Measurements from ENCODE around the gene CCNK.

Gene CCNK

DNA sequence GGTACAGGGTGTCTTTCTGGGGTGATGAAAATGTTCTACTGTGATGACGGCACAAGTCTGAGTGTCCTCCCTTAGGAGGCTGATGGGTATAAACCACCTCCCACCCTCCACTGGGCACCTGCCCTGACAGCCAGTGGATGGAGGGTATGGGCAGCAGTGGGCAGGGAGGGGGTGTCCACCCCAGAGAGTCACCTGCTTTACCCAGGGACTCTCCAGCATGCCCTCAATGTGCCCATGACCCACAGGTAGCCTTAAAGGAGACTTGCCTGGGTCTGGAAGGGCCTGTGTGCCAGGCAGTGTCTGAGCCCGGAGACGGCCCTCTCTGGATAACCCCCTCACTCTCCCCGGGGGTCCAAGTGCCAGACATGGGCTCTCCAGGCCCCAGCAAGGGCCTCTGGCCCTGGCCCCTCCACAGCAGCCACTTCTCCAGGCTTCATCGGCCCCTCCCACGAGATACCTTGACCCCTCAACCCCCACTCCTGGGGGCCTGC lies 38.8 kb downstream of the CCNK start:
- DNase-seq (ENCODE audit: low read depth in 2 of 2) = no peak

DNA sequence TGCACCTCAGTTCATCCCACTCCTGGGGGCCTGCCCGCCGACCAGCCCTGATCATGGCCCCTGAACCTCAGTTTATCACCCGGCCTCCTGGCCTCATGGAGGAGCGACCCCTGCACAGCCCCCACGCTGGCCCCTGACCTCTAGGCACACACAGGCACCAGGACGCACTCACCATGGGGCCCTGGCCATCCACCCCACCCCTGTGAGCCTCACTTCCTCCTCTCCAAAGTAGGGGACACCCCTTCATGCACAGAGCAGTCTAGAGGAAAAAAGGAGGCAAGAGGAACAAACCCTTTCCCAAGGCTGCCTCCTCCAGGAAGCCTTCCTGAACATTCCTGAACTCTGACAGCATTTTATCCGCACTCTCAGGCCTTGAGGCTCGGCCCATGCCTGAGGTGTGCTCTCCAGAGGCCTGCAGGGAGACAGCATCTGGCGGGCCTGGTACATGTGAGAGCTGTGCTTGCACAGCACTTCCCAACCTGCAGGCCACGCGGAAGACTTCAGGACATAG lies 39.4 kb downstream of the CCNK start:
- DNase-seq (ENCODE audit: low read depth in 2 of 2) = no peak

DNA sequence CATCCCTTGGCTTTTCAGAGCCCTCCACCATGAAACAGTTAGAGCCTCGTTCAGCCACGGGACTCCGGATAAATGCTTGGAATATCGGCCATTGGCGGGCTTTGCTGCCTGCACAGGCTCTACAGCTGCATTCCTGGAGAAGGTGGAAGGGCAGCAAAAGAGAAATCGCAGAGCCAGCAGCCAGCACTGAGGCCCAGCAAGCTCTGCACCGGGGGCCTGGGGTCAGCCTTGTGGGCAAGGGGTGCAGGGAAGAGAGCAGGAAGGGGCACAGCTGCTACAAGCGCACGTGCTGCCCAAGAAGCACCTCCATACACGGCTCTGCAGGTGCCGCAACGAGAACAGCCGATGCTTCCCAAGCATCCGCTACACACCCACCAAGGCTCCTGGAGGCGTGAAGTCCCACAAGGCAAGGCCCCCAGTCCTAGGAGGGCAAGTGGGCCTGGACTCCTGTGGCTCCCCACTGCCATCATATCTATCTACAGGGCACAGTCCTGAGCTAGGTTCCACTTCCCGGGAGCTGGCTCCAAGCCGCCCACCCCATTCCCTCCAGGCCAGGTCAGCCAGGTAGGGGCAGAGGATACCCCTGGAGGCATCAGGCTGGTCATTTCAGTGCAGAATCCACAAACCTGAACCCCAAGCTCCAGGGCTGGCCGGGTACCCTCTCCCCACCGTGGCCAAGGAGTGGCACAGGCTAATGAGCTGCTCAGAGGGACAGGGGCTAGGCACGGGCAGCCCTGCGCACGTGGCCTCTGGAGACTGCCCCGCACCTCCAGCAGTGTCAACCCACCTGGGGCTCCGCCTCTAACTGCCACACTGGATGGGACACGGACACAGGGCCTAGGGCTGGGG lies 40.2 kb downstream of the CCNK start:
- DNase-seq (ENCODE audit: low read depth in 2 of 2) = no peak

DNA sequence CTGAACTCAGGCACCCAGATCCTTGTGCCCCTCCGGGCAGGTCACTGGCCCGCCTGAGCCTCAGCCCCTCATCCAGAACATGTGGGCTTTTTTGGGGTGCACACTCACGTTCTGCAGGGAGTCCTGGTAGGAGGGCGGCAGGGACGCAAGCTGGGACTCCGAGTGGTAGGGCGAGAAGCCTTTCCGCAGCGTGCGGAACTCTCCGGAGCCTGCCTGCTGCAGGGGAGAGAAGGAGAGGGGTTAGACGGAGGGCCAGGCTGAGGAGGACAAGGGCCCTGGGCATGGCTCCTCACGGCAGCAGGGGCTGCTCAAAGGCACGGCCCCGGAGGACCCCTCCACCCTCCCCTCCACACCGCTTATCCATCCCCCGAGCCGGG lies 40.8 kb downstream of the CCNK start:
- no peak for DNase-seq (ENCODE audit: low read depth in 2 of 2)

DNA sequence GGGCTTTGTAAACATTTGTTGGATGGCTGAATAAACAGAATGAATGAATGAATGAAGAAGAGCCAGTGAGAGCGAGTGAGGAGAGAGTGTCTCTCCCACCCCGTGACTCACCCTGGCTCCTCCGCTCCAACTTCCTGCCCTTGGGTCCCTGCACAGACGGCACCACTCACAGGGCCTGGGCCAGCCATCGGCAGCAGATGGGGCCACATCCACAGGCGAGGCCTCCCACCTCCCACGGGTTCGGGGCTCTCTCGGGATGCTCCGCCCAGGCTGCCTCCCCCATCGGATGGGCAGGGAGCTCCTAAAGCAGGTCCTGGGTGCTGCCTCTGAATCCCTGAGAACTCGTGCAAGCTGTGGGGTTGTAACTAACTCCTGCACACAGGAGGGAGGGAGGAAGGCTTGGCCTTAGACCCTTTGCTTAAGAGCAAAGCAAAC lies 41.3 kb downstream of the CCNK start:
- no peak for DNase-seq (ENCODE audit: low read depth in 2 of 2)

DNA sequence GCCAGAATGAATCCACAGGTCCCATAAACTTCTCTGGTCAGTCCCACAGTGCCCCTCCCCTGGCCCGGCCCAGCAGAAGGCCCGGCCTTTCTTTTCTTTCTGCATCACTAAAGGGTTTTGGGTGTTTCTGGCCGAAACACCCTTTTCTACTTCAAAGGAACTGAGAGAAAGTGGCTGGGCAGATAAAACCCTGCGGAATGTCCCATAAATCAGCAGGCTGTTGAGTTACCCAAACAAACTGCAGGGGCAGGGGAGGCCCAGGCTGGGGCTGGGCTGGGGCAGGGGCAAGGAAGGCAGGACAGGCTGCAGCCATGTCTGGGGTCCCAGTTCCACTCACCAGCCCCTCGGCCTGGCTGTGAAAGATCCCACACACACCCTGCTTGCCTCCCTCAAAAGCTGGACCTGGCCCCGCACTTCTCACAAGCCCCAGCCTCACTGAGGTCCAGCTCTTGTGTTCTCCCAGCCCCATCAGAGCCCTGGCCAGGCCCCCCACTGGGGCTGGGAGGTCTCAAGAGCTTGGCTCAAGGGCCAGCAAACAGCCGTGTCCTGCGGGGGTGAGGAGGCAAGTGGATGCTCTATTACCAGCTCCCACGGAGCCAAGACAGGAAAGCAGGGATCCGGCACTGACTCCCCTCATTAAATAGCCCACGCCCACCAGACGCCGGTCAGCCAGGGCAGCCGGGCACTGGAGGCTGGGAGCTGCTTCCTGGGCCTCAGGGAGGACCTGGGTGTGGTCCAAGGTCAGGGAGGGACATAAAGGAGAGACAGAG lies 41.9 kb downstream of the CCNK start:
- no peak for DNase-seq (ENCODE audit: low read depth in 2 of 2)

DNA sequence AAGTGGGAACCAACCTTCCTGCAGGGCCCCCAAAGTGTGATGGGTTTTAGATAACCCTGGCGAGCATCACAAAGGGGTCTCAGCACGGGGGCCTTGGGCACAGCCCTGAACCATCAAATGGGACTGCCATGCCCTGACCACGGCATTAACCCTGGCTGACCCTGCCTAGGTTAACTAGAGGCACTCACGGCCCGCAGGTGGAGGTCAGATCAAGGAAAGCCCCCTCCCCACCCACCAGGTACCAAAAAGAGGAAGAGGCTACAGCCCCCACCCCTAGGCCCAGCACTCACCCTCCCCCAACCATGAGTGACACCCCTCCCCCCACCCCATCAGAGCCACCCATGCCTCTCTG lies 42.5 kb downstream of the CCNK start:
- no peak for DNase-seq (ENCODE audit: low read depth in 2 of 2)

DNA sequence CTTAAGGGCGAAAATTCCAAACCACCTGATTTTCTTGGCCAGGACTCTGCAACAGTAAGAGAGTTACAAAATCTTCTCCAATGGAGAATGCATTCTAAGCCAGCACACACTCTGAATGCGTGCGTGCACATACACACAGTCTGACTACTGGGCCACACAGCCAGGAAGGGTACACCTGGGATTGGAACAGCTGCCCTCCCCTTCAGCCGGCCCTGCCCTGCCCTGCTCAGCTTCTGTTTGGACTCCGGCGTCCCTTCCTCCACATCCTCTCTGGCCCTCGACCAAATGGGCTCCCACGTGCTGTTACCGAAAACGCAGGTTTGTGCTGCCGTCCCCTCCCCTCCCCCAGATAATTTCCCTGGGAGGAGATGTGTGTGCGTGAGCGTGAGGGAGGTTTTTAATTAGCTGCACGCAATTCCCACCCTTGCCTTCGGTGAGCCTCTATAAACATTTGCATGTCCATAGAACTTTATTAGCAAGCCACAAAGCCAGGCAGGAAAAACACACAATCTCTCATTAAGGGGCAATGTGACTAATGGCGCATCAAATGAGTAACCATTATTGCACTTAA lies 43.0 kb downstream of the CCNK start:
- no peak for DNase-seq (ENCODE audit: low read depth in 2 of 2)

DNA sequence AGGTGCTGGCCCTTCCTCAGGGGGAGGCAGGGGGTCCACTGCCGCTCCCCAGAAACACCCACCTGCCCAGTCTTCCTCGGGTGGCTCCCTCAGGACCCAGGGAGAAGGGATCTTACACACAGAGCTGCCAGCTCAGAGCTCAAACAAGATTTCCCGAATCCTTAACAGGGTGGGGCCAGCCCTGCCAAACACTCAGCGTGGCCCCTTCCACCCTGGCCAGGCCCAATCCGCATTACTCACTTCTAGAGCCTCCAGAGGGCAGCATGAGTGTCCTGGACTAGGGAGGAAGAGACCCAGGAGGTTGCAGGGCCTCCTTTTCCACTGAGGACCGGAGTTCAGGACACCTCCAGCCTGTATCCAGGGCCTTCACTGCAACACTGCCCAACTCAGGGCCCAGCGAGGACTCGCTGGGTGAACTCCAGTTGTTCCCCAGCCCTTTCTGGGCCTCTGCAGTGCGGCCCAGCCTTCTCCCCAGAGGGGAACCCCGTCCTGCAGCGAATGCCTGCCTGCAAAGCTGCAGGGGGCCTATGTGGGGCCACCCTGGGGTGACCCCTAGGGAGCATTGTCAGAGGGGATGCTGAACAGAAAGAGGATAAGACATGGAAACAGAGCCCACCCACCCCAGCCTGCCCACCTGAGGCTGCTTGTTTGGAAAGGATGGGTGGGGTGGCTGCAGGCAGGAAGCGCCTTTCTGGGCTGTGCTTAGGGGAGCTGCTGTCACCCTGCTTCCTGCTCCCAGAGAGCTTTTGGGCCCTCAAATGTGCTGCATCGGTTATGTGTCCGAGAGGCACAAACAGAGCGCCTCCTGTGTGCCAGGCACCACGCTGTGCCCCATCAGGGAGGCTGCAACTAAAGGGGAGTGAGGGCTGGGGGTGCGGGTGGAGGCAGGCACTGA lies 43.8 kb downstream of the CCNK start:
- no peak for DNase-seq (ENCODE audit: low read depth in 2 of 2)

DNA sequence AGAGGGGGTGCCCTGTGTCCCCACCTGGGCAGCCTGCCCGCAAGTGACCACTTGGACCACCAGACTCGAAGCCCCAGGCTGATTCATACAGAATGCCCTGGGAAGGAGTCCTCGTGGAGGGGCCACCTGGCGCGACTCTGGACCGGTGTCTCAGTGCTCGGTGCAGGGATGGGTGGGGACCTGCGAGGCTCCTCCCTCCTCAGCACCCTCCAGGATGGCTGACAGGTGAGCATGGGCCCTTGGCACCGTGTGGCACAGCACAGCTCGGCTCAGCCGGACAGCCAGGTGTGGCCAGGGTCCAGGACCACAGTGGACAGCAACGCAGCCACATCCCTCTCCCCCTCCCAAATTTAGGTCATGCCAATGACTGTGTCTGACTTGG lies 44.5 kb downstream of the CCNK start:
- no peak for DNase-seq (ENCODE audit: low read depth in 2 of 2)

DNA sequence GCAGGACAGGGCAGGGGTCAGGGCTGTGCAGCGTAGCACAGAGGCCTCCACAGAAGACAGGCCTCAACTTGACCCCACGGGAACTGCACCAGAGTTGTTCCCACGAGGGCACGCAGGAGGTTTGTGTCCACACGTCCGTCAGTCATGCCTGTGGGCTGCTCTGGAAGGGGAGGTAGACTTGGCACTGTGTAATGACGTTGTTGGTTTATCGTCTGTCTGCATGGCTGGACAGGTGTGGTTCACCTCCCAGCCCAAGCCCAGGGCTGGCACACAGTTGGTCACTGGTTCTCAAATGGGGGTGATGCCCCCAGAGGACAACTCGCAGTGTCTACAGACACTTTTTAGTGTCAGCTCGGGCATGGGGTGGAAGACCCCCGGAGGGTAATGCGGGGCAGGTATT lies 45.8 kb downstream of the CCNK start:
- DNase-seq (ENCODE audit: low read depth in 2 of 2) = no peak

DNA sequence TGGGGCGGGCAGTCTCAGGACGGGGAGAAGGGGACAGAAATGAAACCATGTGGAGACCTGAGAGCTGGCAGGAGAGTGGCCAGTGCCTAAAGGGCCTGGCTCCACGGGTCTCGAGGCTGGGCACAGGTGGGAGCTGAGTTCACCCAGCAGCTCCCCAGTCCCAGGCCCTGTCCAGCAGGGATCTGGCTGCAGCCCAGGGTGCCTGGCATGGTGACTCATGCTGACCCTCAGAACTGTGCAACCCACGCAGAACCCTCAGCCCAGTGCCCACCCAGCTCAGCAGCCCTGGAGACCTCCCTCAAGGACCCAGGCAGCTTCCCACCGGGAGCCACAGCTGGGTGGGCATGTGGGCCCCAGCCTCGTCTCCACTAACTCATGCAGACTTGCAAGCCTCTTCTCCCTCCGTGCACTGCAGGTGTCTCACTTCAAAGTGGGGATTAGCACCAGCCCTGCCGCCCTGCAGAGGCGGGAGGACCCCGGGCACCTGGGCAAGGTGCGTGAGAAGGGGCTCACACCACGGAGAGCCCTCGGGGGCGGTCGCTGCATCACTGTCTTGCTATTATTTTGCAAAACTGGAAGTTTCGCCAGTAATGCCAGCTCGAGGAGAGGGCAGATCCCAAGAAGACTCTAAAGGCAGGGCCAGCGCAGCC lies 46.3 kb downstream of the CCNK start:
- DNase-seq (ENCODE audit: low read depth in 2 of 2) = no peak

DNA sequence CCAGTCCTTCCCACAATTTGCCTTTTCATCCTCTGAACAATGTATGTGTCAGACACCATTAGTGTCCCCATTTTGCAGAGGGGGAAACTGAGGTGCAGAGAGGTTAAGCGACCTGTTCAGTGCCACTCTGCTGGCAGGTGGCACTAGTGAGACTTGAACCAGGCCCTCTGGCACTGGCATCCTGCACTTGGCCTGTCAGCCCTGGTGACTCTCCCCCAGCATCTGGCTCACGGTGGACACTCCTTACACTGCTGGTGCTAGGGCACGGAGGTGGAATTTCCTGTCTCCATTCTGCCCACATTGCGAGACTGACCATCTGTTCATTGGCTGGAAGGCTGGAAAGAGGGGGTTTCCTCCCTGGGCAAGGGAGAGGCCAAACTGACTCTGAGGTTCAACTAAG lies 48.7 kb downstream of the CCNK start:
- no peak for DNase-seq (ENCODE audit: low read depth in 2 of 2)

DNA sequence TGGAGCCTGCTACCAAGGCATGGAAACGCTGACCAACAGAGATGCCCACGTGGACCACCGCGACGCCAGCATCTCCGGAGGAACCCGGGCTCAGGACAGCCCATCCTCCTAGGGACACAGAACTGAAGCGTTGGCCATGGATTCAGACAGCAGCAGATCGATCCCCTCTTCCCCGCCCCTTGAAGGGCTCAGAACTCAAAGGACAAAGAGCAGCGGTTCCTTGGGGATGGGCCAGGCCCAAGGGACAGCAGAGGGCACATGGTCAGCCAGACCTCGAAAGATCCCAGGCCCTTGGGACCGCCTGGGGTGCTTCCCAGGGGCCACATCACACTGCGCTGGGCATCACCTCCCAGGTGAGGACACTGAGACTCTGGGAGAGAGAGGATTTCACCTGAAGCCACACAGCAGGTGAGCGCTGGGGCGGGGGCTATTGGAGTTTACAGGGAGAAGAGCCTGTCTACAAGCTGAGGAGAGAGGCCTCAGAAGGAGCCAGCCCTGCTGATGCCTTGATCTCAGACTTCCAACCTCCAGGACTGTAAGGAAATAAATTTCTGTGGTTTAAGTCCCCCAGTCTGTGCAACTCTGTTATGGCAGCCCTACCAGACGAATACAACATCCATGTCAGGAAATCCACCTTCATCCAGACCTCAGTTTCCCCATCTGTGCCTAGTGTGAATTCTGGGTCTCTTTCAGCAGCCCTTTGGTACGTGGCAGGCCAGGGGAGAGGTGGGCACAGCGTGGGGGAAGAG lies 49.4 kb downstream of the CCNK start:
- no peak for DNase-seq (ENCODE audit: low read depth in 2 of 2)

DNA sequence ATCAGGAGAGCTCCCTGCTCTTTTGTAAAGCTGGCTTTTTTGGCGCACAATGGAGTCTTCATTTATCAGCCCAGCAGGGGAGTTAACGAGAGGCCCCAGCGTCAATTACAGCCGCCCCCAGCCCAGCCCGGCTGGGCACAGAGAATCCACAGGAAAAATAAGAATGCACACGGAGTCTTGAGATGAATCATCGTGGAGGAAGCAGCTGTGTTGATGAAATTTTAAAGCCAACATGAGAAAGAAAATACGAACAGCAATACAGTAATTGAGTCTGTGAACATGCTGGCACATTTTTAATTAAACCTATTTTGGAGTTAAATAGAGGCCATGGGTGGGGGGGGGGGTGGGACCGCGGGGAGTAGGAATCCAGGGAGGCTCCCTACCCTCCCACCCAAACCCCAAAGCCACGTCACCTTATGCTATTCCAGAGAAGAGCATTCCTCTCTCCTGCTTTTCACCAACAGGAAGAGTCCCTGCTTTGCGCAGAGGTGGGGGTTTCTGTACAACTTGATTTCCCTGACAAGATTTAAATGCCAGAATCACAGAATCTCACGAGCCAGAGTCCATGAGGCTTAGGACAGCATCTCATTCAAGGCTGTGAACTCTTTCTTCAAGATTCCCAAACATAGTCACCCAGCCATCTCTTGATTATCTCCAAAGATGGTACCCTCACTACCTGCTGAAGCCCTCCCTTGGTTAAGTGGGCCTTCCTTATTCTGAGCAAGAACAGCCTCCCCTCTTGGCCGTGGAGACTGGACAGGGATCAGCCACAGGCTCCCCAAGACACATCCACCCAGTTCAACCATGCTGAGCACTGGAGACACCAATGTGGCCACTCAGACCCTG lies 50.3 kb downstream of the CCNK start:
- DNase-seq (ENCODE audit: low read depth in 2 of 2) = no peak

DNA sequence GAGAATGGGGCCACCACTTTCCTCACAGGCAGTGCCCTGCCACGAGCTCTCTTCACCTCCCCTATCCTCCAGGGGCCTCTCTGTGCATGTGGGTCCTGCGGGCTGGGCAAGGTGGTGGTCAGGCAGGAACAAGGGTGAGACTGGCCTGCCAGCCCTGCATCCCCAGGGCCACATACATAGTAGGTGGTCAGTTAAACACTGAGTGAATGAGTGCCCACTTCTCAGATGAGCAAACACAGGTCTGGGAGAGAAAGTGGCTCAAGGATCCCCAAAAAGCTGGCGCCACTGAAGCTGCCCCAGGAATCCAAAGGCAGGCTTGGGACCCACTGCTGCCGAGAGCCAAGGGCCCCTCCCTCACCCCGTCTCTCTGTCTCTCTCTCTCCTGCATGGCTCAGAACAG lies 51.1 kb downstream of the CCNK start:
- DNase-seq (ENCODE audit: low read depth in 2 of 2) = no peak

DNA sequence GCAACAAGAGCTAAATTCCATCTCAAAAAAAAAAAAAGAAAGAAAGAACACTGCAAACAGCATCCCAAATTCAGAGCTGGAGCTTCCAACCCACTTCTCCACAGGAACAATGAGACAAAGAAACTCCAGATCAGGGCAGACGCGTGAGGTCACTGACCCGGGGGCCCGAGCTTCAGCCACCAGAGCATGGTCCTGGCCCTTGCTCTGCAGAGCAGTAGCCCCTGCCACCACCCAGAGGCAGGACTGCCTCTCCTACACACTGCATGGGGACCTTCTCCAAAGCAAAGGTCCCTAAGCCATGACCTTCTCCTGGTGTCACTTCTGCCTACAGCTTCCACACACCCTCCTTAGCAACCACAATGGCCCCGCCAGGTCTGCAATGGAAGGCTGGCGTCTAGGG lies 53.1 kb downstream of the CCNK start:
- no peak for DNase-seq (ENCODE audit: low read depth in 2 of 2)

DNA sequence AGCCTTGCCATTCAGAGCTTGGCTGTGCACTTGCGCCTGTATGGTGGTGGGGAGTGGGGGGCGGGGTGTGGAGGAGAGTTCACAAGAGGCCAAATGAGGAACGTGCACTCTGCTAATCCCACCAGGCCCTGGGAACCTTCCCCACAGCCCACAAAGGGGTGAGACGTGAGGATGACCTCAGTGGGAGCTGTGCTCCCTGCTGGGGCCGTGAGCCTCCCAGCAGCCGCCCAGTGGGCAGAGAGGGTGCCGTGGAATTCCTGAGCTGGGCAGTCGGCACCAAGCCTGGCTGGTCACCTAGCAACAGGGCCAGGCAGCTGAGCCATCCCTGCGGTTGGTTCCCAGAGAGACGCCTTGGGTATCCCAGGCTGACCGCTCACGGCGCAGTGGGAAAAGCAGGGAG lies 53.7 kb downstream of the CCNK start:
- DNase-seq (ENCODE audit: low read depth in 2 of 2) = no peak

DNA sequence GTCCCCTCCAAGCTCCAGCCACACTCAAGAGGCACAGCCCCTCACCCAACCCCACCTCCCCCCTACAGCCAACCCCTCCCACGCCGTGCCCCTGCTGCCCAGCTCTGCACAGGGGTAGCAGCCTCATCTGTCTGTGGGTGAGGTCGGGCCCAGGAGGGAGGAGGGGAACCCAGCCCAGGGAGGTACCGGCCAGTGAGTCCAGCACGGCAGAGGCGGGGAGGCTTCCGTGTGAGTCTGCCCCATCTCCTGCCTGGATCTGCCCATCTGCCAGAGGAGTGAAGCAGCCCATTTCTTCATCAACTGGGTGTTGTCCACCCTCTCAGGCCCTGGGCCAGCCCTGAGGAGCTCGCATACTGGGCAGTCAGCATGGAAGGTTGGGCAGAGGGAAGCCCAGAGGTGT lies 54.2 kb downstream of the CCNK start:
- DNase-seq (ENCODE audit: low read depth in 2 of 2) = no peak
